Bronchial epithelial cell (primary cell): Measurements from ENCODE around the gene CMC2. TPM values are rescaled to one million over a fixed set of nuclear protein-coding genes. Genes with fewer than 3 reads are reported as not detected.

Experiments
- DNase-seq: peaks from one replicate; pipeline ENCODE4 v3.0.0-alpha.2; 2010; ENCODE audit warnings: low read depth
- FAIRE-seq: peaks from 2 replicates; lab custom pipeline; 2011; peaks lifted over from hg19 to GRCh38; lab: Jason Lieb, UNC
- H3K27me3 ChIP-seq: 2 replicates; pipeline ENCODE4 v1.5.1; 2011; ENCODE audit warnings: low read length; ENCODE audit not compliant: control insufficient read depth, insufficient read depth
- H3K36me3 ChIP-seq: 2 replicates; pipeline ENCODE4 v1.5.1; 2011; ENCODE audit warnings: low read length; ENCODE audit not compliant: control insufficient read depth, insufficient read depth
- H3K4me3 ChIP-seq: 2 replicates; pipeline ENCODE4 v1.5.1; 2011; ENCODE audit warnings: mild to moderate bottlenecking, low read depth, low read length, control low read depth
- CTCF ChIP-seq: IDR thresholded peaks from 2 replicates; pipeline ENCODE4 v1.5.1; 2011; ENCODE audit warnings: mild to moderate bottlenecking, moderate library complexity, low read length, control low read depth, inconsistent platforms; ENCODE audit not compliant: insufficient read depth, severe bottlenecking
- total RNA-seq: library from RNA; depleted of rRNA; stranded (reverse); fragments of >200 nt; gene quantifications from 2 replicates; pipeline ENCODE4 v1.2.1, GENCODE V29; 2014

CMC2 gene
- total RNA-seq, 1 donor from 2014 or later = 25.0 TPM

GRCh38 chr16:80954985-80955384 is 51.7 kb downstream of the CMC2 start:
- peak; percentile 92 for FAIRE-seq
- Histone ChIP-seq H3K36me3 (no peaks in the 10 kb centered on the region), H3K27me3 (no peaks in the 10 kb centered on the region), H3K4me3 (no peak overlapping the region)
- peak; percentile 95 for DNase-seq
- TF ChIP-seq CTCF = no peak

- FAIRE-seq (no peak), DNase-seq (no peak)
- H3K27me3 ChIP-seq = no peaks in the 10 kb centered on the region
- H3K4me3 ChIP-seq = no peak overlapping the region
- no peaks in the 10 kb centered on the region for H3K36me3 ChIP-seq
- peak; percentile 46 for TF ChIP-seq CTCF
Measured at GRCh38 chr16:80948886-80949493, 57.7 kb downstream of the CMC2 start.

GRCh38 chr16:80947708-80948625 is 58.7 kb downstream of the CMC2 start:
- no peak for FAIRE-seq
- H3K4me3 ChIP-seq = no peak overlapping the region
- no peaks in the 10 kb centered on the region for H3K27me3 ChIP-seq
- H3K36me3 ChIP-seq = no peaks in the 10 kb centered on the region
- peak; percentile 61 for DNase-seq
- TF ChIP-seq CTCF = no peak

- no peaks in the 10 kb centered on the region for H3K27me3 ChIP-seq
- no peak for DNase-seq
- no peak for TF ChIP-seq CTCF
- H3K36me3 ChIP-seq = no peaks in the 10 kb centered on the region
- H3K4me3 ChIP-seq = no peak overlapping the region
- FAIRE-seq = no peak
Measured at GRCh38 chr16:80947239-80947638, 59.4 kb downstream of the CMC2 start.

GRCh38 chr16:80946481-80946880 is 60.2 kb downstream of the CMC2 start:
- no peak overlapping the region for H3K4me3 ChIP-seq
- no peak for TF ChIP-seq CTCF
- no peaks in the 10 kb centered on the region for H3K36me3 ChIP-seq
- DNase-seq (no peak), FAIRE-seq (no peak)
- no peaks in the 10 kb centered on the region for H3K27me3 ChIP-seq
